Mesodermal cell (in vitro differentiated cells): ENCODE results near the gene EPB41L4A.
"Not testable (repeated sequence)": the region's sequence is repeated elsewhere in the genome, so short reads cannot be mapped to it uniquely, and the experiment has no call there.

ENCODE experiments used
- H3K27ac ChIP-seq: 2 replicates; pipeline ENCODE4 v1.7.0; 2013; ENCODE audit warnings: mild to moderate bottlenecking, low read depth, low read length, moderate library complexity; ENCODE audit not compliant: severe bottlenecking
- H3K36me3 ChIP-seq: 2 replicates; pipeline ENCODE4 v1.7.1; 2013; ENCODE audit warnings: mild to moderate bottlenecking, low read length, moderate library complexity; ENCODE audit not compliant: control insufficient read depth, insufficient read depth
- H3K4me1 ChIP-seq: one replicate; pipeline ENCODE4 v1.7.1; 2013; ENCODE audit warnings: mild to moderate bottlenecking, low read length; ENCODE audit not compliant: insufficient read depth, control insufficient read depth, poor library complexity, severe bottlenecking
- H3K4me3 ChIP-seq: 2 replicates; pipeline ENCODE4 v1.7.0; 2013; ENCODE audit warnings: low read length, control low read depth, mild to moderate bottlenecking; ENCODE audit not compliant: insufficient read depth, poor library complexity, severe bottlenecking; ENCODE audit errors: extremely low read depth
- H3K9me3 ChIP-seq: 2 replicates; pipeline ENCODE4 v1.7.1; 2013; ENCODE audit warnings: mild to moderate bottlenecking, low read length, moderate library complexity; ENCODE audit not compliant: control insufficient read depth
- WGBS, 2 experiments: methylation state at CpG; one replicate each; pipeline ENCODE4 v1.1.5; 2013; ENCODE audit warnings: missing lambda C conversion rate in 2 of 2; ENCODE audit not compliant: insufficient coverage in 2 of 2; 5-methylcytosine and 5-hydroxymethylcytosine counted together

Gene EPB41L4A

GRCh38 chr5:112381521-112381920, 37.6 kb downstream of the EPB41L4A start:
- Histone ChIP-seq H3K9me3 (no peaks in the 10 kb centered on the region), H3K27ac (no peak overlapping the region), H3K4me3 (no peak overlapping the region), H3K36me3 (no peaks in the 10 kb centered on the region), H3K4me1 (no peaks in the 10 kb centered on the region)
- 77 to 96% methylated on average over 2 to 3 of the region's 3 CpGs for WGBS, 2 experiments

GRCh38 chr5:112379542-112380325, 39.3 kb downstream of the EPB41L4A start:
- 50 to 67% methylated on average over 1 to 2 of the region's 5 CpGs for WGBS, 2 experiments
- Histone ChIP-seq H3K27ac (no peak overlapping the region), H3K4me3 (no peak overlapping the region), H3K9me3 (no peaks in the 10 kb centered on the region), H3K4me1 (no peaks in the 10 kb centered on the region), H3K36me3 (no peaks in the 10 kb centered on the region)

GRCh38 chr5:112374818-112375217, 44.3 kb downstream of the EPB41L4A start:
- WGBS, 2 experiments = 87 to 89% methylated on average over 4 of the region's 4 CpGs
- H3K36me3 ChIP-seq = no peaks in the 10 kb centered on the region
- H3K9me3 ChIP-seq = no peaks in the 10 kb centered on the region
- H3K27ac ChIP-seq = no peak overlapping the region
- H3K4me1 ChIP-seq = no peaks in the 10 kb centered on the region
- H3K4me3 ChIP-seq = no peak overlapping the region

GRCh38 chr5:112374356-112374755, 44.7 kb downstream of the EPB41L4A start:
- Histone ChIP-seq H3K4me1 (no peaks in the 10 kb centered on the region), H3K27ac (no peak overlapping the region), H3K4me3 (no peak overlapping the region), H3K36me3 (no peaks in the 10 kb centered on the region), H3K9me3 (no peaks in the 10 kb centered on the region)
- 100% methylated on average over 1 of the region's 5 CpGs; no CpG with 5 or more reads in 1 of the 2 experiments for WGBS, 2 experiments

GRCh38 chr5:112373885-112374284, 45.2 kb downstream of the EPB41L4A start:
- H3K36me3 ChIP-seq = no peaks in the 10 kb centered on the region
- H3K27ac ChIP-seq = no peak overlapping the region
- no peaks in the 10 kb centered on the region for H3K4me1 ChIP-seq
- H3K4me3 ChIP-seq = no peak overlapping the region
- no peaks in the 10 kb centered on the region for H3K9me3 ChIP-seq
- no CpG with 5 or more reads among the region's 2 CpGs for WGBS, 2 experiments

GRCh38 chr5:112372543-112372942, 46.5 kb downstream of the EPB41L4A start:
- no peaks in the 10 kb centered on the region for H3K4me1 ChIP-seq
- no peaks in the 10 kb centered on the region for H3K9me3 ChIP-seq
- H3K27ac ChIP-seq = no peak overlapping the region
- H3K4me3 ChIP-seq = no peak overlapping the region
- H3K36me3 ChIP-seq = no peaks in the 10 kb centered on the region

- Histone ChIP-seq H3K4me1 (no peaks in the 10 kb centered on the region), H3K4me3 (no peak overlapping the region), H3K9me3 (no peaks in the 10 kb centered on the region), H3K27ac (no peak overlapping the region), H3K36me3 (no peaks in the 10 kb centered on the region)
- WGBS, 2 experiments = no CpG with 5 or more reads among the region's 2 CpGs
These were observed 48.0 kb downstream of the EPB41L4A start for GRCh38 chr5:112371067-112371466.

- Histone ChIP-seq H3K36me3 (no peaks in the 10 kb centered on the region), H3K27ac (no peak overlapping the region), H3K4me3 (no peak overlapping the region), H3K4me1 (no peaks in the 10 kb centered on the region), H3K9me3 (no peaks in the 10 kb centered on the region)
- WGBS, 2 experiments = 83 to 100% methylated on average over 1 of the region's 4 CpGs
These were observed 51.7 kb downstream of the EPB41L4A start for GRCh38 chr5:112367400-112367799.

GRCh38 chr5:112366987-112367386, 52.1 kb downstream of the EPB41L4A start:
- Histone ChIP-seq H3K36me3 (no peaks in the 10 kb centered on the region), H3K9me3 (no peaks in the 10 kb centered on the region), H3K27ac (no peak overlapping the region), H3K4me1 (no peaks in the 10 kb centered on the region), H3K4me3 (no peak overlapping the region)
- WGBS, 2 experiments = 58 to 88% methylated on average over 2 of the region's 2 CpGs

GRCh38 chr5:112360740-112361139, 58.3 kb downstream of the EPB41L4A start:
- not testable (repeated sequence) for H3K4me3 ChIP-seq, H3K9me3 ChIP-seq, H3K36me3 ChIP-seq, H3K4me1 ChIP-seq, H3K27ac ChIP-seq
- WGBS, 2 experiments = 76 to 87% methylated on average over 18 of the region's 26 CpGs

GRCh38 chr5:112356178-112356956, 62.7 kb downstream of the EPB41L4A start:
- no peaks in the 10 kb centered on the region for H3K36me3 ChIP-seq
- no peak overlapping the region for H3K4me3 ChIP-seq
- 88% methylated on average over 1 of the region's 3 CpGs; no CpG with 5 or more reads in 1 of the 2 experiments for WGBS, 2 experiments
- H3K4me1 ChIP-seq = no peaks in the 10 kb centered on the region
- H3K27ac ChIP-seq = no peak overlapping the region
- H3K9me3 ChIP-seq = no peaks in the 10 kb centered on the region
